Measurements from ENCODE around the gene HSD11B2. TPM values are rescaled to one million over a fixed set of nuclear protein-coding genes. Genes with fewer than 3 reads are reported as not detected.

HSD11B2 gene
- total RNA-seq, 1 experiment from 2014 or later = 33.4 TPM

GRCh38 chr16:67471758-67472384 is 41.0 kb downstream of the HSD11B2 start:
- H3K4me1 Mint-ChIP-seq = no peaks in the 10 kb centered on the region
- H3K9me3 Mint-ChIP-seq = no peaks in the 10 kb centered on the region
- TF ChIP-seq SMAD3 (CRISPR knock-in tag; IDR thresholded peaks at IDR 0.05; ENCODE audit: borderline replicate concordance) = no peak
- TF ChIP-seq NR2C2 (CRISPR knock-in tag; IDR thresholded peaks at IDR 0.05) = no peak
- TF ChIP-seq FOXP1 (CRISPR knock-in tag; IDR thresholded peaks at IDR 0.05; ENCODE audit: borderline replicate concordance) = no peak
- TF ChIP-seq ZSCAN18 (CRISPR knock-in tag; IDR thresholded peaks at IDR 0.05) = no peak
- TF ChIP-seq TP53 (CRISPR knock-in tag; IDR thresholded peaks at IDR 0.05) = no peak
- TF ChIP-seq ETV6 (CRISPR knock-in tag; IDR thresholded peaks at IDR 0.05) = no peak
- TF ChIP-seq ERG (CRISPR knock-in tag; IDR thresholded peaks at IDR 0.05) = no peak
- no peak for TF ChIP-seq RELA (CRISPR knock-in tag; IDR thresholded peaks at IDR 0.05; ENCODE audit: borderline replicate concordance)
- TF ChIP-seq FOXP4 (CRISPR knock-in tag; IDR thresholded peaks at IDR 0.05) = no peak
- TF ChIP-seq CBFB (CRISPR knock-in tag; IDR thresholded peaks at IDR 0.05; ENCODE audit: low read depth) = no peak
- no peak for TF ChIP-seq ZMAT4 (CRISPR knock-in tag; IDR thresholded peaks at IDR 0.05)
- TF ChIP-seq CTCF (IDR thresholded peaks at IDR 0.05) = no peak
- TF ChIP-seq FOXJ3 (CRISPR knock-in tag; IDR thresholded peaks at IDR 0.05; ENCODE audit: borderline replicate concordance) = no peak
- TF ChIP-seq NFYB (CRISPR knock-in tag; conservative IDR thresholded peaks at IDR 0.05; ENCODE audit: low read depth) = no peak
- TF ChIP-seq STAT6 (CRISPR knock-in tag; conservative IDR thresholded peaks at IDR 0.05; ENCODE audit: low read depth) = no peak
- TF ChIP-seq TEAD1 (CRISPR knock-in tag; IDR thresholded peaks at IDR 0.05) = no peak
- no peak for ATAC-seq
- no peak for DNase-seq (ENCODE audit: low spot score)
- no peaks in the 10 kb centered on the region for H3K36me3 Mint-ChIP-seq
- ChIA-PET CTCF (interaction anchor here (1.0 to 2.0 kb wide), 2 partner anchors 9 to 44 kb away, joined by 4 to 11 read pairs; partner anchors contain the start of gene ATP6V0D1), POLR2A (no interaction called here)
- no peaks in the 10 kb centered on the region; the same call in 1 of the 2 replicates for H3K27me3 Mint-ChIP-seq (ENCODE audit: low read depth)
- no peak overlapping the region for H3K4me3 Mint-ChIP-seq
- H3K27ac Mint-ChIP-seq = no peak overlapping the region; the same call in 1 of the 2 replicates
